Measurements from ENCODE around the gene TUBA4A. TPM values are rescaled to one million over a fixed set of nuclear protein-coding genes. Genes with fewer than 3 reads are reported as not detected.

Gene TUBA4A
- total RNA-seq, 2 experiments from 2014 or later = 183 to 185 TPM

DNA sequence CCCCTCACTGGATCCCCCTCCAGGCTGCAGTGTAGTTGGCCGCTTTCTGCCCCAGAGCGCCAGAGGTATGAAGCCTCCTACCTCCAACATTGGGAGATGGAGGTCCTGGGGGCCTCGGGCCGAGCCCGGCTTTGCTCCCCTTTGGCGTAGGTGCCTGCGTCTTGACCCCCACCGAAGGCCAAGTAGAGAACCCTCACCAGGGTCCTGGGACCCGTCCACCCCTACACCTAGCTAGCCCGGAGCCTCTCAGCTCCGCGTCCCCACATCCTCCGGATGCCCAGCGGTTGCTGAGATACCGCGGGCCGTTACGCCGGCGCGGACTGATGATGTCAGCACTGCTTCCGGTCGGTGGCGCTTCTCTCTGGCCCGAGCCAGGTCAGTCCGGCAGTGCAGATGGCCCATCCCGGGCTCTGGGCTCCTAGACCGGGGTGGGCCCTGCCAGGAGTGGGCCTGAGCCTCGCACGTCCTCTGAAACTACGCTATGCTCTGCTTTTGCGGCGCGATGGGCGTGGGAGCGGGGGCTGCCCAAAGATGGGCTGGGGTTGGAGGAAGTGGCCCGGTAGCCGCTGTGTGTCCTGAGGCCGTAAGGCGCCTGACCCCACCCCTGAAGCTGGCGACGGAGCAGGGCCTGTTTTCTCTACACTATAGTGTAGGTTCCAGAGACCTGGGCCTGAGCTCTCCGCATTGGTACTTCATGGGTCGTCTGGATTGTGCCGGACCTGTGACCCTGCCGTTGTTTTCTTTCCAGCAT, 8.4 kb downstream of the TUBA4A start, which contains the start of the genes GLB1L and STK16:
TSS of gene GLB1L (minus strand) at position 297 of the 751 bp plus-strand sequence. CDS start 1,871 bp downstream, outside the sequence.
TSS of gene STK16 (plus strand) at position 332 of the 751 bp plus-strand sequence. CDS start 521 bp downstream, outside the sequence.
- peak within 1 kb of the TSS; percentile 88 for H3K4me3 Mint-ChIP-seq
- CTCF ChIA-PET = interaction anchor here (1.0 to 2.3 kb wide), 5 partner anchors 15 to 143 kb away, joined by 3 to 26 read pairs (median 4); no protein-coding TSS in a partner anchor

DNA sequence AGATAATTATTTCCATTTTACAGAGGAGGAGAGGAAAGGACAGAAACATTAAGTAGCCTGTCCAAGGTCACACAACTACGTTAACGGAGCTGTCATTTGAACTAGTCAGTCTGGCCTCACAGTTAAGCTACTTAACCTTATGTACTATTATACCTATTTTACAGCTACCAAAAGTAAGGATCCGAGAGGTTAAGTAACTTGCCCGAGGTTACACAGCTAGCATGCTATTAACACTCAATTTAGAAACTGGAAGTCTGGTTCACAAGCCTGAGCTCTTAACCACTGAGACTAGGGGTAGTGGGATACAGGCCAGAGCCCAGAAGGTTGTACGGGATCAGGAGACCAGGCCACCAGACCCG, 8.9 kb downstream of the TUBA4A start:
- peaks cover 68% of the 10 kb centered on the region for H3K4me1 Mint-ChIP-seq (ENCODE audit: low read depth)
- no peak for ATAC-seq (ENCODE audit: poor library complexity)
- CTCF ChIA-PET = interaction anchor here (0.6 to 2.3 kb wide), 4 partner anchors 14 to 50 kb away, joined by 3 to 26 read pairs (median 4); no protein-coding TSS in a partner anchor

More for the DNA sequence above, 8.4 kb downstream of the TUBA4A start, which contains the start of the genes GLB1L and STK16:
- TF ChIP-seq, protein P1, sequence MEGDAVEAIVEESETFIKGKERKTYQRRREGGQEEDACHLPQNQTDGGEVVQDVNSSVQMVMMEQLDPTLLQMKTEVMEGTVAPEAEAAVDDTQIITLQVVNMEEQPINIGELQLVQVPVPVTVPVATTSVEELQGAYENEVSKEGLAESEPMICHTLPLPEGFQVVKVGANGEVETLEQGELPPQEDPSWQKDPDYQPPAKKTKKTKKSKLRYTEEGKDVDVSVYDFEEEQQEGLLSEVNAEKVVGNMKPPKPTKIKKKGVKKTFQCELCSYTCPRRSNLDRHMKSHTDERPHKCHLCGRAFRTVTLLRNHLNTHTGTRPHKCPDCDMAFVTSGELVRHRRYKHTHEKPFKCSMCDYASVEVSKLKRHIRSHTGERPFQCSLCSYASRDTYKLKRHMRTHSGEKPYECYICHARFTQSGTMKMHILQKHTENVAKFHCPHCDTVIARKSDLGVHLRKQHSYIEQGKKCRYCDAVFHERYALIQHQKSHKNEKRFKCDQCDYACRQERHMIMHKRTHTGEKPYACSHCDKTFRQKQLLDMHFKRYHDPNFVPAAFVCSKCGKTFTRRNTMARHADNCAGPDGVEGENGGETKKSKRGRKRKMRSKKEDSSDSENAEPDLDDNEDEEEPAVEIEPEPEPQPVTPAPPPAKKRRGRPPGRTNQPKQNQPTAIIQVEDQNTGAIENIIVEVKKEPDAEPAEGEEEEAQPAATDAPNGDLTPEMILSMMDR (IDR thresholded peaks at IDR 0.05) = no peak
- H3K27ac ChIP-seq (ENCODE audit: low read depth in 1 of 2, low read length in 2 of 2) = peak within 1 kb of the TSS; percentile 95 to 98
- intact Hi-C loops (cut with DNase I, micrococcal nuclease) = loop anchor here in 1 of 2 experiments (1.0 to 5.0 kb wide), 3 partner anchors 8 to 68 kb away; partner anchors contain the start of genes ANKZF1, ATG9A, CNPPD1 and RETREG2
- peak within 1 kb of the TSS; percentile 99 for H3K4me3 ChIP-seq (ENCODE audit: low read length)
- peak within 1 kb of the TSS; percentile 96 for H3K27ac Mint-ChIP-seq
- H3K27me3 Mint-ChIP-seq = no peaks in the 10 kb centered on the region
- H3K9me3 ChIP-seq (ENCODE audit: control insufficient read depth in 1 of 2, insufficient read depth in 1 of 2, low read length in 2 of 2) = no peaks in the 10 kb centered on the region
- peaks cover 74% of the 10 kb centered on the region for H3K4me1 Mint-ChIP-seq (ENCODE audit: low read depth)
- H3K36me3 ChIP-seq (ENCODE audit: insufficient read depth, low read length) = peaks cover 27% of the 10 kb centered on the region
- peak; percentile 73 to 93 (median 84) for DNase-seq
- H3K9me3 Mint-ChIP-seq = no peaks in the 10 kb centered on the region
- peaks cover 62% of the 10 kb centered on the region for H3K4me1 ChIP-seq (ENCODE audit: insufficient read depth, low read length)
- H3K27me3 ChIP-seq (ENCODE audit: control insufficient read depth in 1 of 2, insufficient read depth in 2 of 2, low read length in 2 of 2) = no peaks in the 10 kb centered on the region
- POLR2A ChIA-PET = interaction anchor here (0.7 to 7.3 kb wide), 17 partner anchors 9 to 959 kb away, joined by 3 to 181 read pairs (median 5); partner anchors contain the start of genes ANKZF1, ATG9A, CNPPD1 and DNAJB2
- ATAC-seq (ENCODE audit: poor library complexity) = peak; percentile 44
- H3K36me3 Mint-ChIP-seq (ENCODE audit: low read depth) = peaks cover 35% of the 10 kb centered on the region

DNA sequence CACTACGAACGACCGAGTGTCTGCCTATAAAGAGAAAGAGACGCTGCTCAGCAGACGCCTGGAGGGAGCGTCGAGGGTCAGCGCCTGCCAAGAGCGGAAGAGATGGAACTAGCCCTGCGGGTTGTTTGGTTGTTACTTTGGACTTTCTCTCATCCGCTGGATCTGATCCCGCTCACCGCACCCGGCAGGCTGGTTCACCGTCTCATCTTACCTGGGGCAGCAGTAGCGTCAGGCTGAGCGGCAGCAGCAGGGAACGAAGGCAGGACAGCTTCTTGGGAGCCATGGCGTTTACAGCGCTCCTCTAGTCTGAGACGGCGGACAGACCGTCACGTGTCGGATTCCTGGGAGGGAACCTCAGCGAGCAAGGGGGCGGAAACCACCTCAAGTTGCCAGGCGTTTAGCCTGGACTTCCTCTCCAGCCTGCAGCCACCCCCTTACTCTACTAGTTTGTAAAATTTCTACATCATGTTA, 10.4 kb downstream of the TUBA4A start:
- ChIA-PET CTCF (no interaction called here), POLR2A (interaction anchor here (3.4 kb wide), 1 partner anchor 11 kb away, joined by 68 read pairs; the partner anchor contains the start of genes TUBA4A and TUBA4B)
- Mint-ChIP-seq H3K9me3 (no peaks in the 10 kb centered on the region), H3K4me1 (ENCODE audit: low read depth) (peaks cover 54% of the 10 kb centered on the region), H3K27ac (peak overlapping the region; percentile 96), H3K27me3 (no peaks in the 10 kb centered on the region), H3K36me3 (ENCODE audit: low read depth) (peaks cover 27% of the 10 kb centered on the region), H3K4me3 (peak overlapping the region; percentile 76)
- Histone ChIP-seq H3K36me3 (ENCODE audit: insufficient read depth, low read length) (peaks cover 7% of the 10 kb centered on the region), H3K4me1 (ENCODE audit: insufficient read depth, low read length) (peaks cover 42% of the 10 kb centered on the region), H3K4me3 (ENCODE audit: low read length) (no peak overlapping the region), H3K27ac (ENCODE audit: low read depth in 1 of 2, low read length in 2 of 2) (no peak overlapping the region), H3K27me3 (ENCODE audit: control insufficient read depth in 1 of 2, insufficient read depth in 2 of 2, low read length in 2 of 2) (no peaks in the 10 kb centered on the region), H3K9me3 (ENCODE audit: control insufficient read depth in 1 of 2, insufficient read depth in 1 of 2, low read length in 2 of 2) (no peaks in the 10 kb centered on the region)
- TF ChIP-seq, protein P1 (IDR thresholded peaks at IDR 0.05) = no peak
- intact Hi-C loops (cut with DNase I, micrococcal nuclease) = no loop called here
- peak in 2 of 14 experiments; percentile 29 to 47 for DNase-seq
- ATAC-seq (ENCODE audit: poor library complexity) = no peak

More for the DNA sequence above, 8.9 kb downstream of the TUBA4A start:
- Mint-ChIP-seq H3K27me3 (no peaks in the 10 kb centered on the region), H3K36me3 (ENCODE audit: low read depth) (peaks cover 29% of the 10 kb centered on the region), H3K9me3 (no peaks in the 10 kb centered on the region), H3K27ac (peak overlapping the region; percentile 96), H3K4me3 (peak overlapping the region; percentile 88)
- TF ChIP-seq, protein P1 (IDR thresholded peaks at IDR 0.05) = no peak
- peaks cover 57% of the 10 kb centered on the region for H3K4me1 ChIP-seq (ENCODE audit: insufficient read depth, low read length)
- H3K27me3 ChIP-seq (ENCODE audit: control insufficient read depth in 1 of 2, insufficient read depth in 2 of 2, low read length in 2 of 2) = no peaks in the 10 kb centered on the region
- POLR2A ChIA-PET = interaction anchor here (0.7 to 7.3 kb wide), 15 partner anchors 9 to 958 kb away, joined by 3 to 181 read pairs (median 7); partner anchors contain the start of genes ANKZF1, ATG9A, CNPPD1 and DNAJB2
- no peaks in the 10 kb centered on the region for H3K9me3 ChIP-seq (ENCODE audit: control insufficient read depth in 1 of 2, insufficient read depth in 1 of 2, low read length in 2 of 2)
- peak overlapping the region; percentile 95 to 98 for H3K27ac ChIP-seq (ENCODE audit: low read depth in 1 of 2, low read length in 2 of 2)
- H3K36me3 ChIP-seq (ENCODE audit: insufficient read depth, low read length) = peaks cover 22% of the 10 kb centered on the region
- no peak for DNase-seq
- intact Hi-C loops (cut with DNase I, micrococcal nuclease) = loop anchor here (1.0 to 5.0 kb wide), 4 partner anchors 9 to 67 kb away; partner anchors contain the start of genes ANKZF1 (in 1 of the 2), ATG9A (in 1 of the 2), CNPPD1 (in 1 of the 2) and RETREG2 (in 1 of the 2)
- peak overlapping the region; percentile 99 for H3K4me3 ChIP-seq (ENCODE audit: low read length)
